Measurements from ENCODE around the gene AUNIP.

The AUNIP gene

DNA sequence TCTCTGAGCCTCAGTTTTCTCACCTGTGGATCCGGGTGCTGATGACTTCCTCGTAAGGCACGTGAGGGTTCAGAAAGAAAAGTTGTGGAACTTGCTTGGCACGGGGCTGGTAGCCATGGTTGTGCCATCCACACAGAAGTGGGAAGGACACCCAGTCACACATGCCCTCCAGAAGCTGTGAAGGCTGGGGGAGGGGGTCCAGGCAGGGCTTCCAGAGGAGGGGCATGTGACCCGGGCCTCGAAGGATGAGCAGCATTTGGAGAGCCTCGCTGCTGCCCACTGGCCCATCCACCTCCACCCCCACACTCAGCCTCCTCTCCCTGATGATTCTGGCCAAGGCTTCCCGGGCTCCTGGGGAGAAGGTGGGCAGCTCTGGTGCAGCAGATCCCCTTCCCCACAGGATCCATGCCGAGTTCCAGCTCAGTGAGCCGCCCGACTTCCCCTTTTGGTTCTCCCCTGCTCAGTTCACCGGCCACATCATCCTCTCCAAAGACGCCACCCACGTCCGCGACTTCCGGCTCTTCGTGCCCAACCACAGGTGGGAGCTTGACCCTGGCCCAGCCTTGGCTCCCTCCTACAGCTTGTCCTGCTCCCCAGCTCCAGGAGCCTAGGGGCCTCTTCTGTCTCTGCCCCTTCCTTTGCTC lies 49.9 kb downstream of the AUNIP start:
- no peak for DNase-seq (ENCODE audit: low read depth in 3 of 3)

DNA sequence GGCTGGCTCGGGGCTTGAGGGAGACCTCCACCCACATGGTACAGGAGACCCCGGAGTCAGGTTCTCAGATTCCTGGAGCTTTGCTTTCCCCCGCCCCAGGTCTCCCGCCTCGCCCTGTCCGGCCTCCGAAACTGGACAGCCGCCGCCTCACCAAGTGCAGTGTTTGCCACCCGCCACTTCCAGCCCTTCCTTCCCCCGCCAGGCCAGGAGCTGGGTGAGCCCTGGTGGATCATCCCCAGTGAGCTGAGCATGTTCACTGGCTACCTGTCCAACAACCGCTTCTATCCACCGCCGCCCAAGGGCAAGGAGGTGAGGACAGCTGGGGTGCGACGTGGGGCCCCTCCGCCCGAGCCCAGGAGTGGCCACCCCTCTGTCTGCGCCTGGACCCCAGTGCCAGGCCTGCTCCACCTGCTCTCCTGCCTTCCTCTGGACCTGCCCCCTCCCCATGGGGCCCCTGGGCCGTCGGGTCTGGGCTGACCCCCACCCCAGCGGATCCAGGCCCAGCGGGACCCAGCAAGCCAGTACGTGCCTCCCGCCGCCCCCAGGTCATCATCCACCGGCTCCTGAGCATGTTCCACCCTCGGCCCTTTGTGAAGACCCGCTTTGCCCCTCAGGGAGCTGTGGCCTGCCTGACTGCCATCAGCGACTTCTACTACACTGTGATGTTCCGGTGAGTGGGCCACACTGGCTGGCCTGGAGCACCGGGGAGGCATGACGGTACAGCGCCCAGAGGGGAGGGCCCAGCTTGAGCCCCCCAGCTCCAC lies 50.6 kb downstream of the AUNIP start:
- DNase-seq (ENCODE audit: low read depth in 3 of 3): no peak

DNA sequence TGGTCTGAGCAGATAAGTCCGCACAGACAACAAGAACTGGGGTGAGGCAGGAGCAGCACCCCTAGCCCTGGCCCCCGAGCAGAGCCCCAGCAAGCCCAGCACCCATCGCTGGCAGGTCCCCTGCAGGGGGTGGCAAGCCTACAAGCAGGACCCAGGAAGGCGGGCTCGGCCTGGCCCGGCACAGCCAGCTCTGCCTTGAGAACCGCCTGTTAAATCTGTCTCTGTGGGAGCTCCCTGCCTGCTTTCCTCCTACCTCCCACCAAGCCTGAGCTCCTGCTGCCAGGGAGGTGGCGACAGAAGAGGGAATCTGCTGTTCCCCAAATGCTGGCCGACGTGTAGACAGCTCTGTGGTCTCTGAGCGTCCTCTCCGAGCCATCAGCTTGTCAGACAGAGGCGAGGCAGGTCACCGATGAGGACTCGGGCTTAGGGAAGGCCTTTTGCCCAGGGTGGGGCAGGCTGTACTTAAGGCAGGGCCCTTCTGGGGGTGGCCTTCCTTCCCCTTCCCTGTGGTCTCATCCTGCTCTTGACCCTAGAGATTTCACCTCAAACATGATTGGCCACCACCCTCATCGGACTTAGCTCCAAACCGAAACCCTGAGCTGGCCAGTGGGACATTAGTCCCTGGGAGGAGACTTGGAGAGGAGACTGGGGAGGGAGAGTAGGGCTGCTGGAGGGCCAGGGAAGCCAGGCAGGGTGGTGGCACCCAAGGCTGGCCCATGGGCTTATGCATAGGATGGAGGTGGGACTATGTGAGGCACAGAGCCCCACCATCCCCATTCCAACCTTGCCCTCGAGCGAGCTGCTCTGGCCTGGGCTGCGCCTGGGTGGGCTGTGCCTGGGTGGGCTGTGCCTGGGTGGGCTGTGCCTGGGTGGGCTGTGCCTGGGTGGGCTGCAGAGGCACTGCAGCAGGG lies 51.5 kb downstream of the AUNIP start:
- no peak for DNase-seq (ENCODE audit: low read depth in 3 of 3)

DNA sequence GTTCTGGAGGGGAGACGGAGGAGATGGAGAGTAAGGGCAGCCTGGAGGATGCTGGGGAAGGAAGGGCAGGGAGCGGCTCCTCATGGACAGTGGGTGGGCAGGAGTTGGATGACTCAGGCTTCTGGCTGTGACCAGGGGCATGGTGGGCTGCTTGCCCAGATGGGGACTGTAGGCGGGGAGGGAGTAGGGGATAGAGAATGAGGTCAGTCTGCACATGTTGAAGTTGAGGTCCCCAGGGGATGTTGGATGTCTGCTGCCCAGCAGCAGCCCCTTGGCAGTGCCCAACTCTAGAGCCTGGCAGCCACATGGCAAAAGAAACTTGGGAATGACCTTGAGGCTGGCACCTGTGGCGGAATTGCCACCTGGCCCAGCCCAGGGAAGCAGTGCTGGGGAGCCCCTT lies 52.8 kb downstream of the AUNIP start:
- DNase-seq (ENCODE audit: low read depth in 3 of 3): no peak

- DNase-seq (ENCODE audit: low read depth in 3 of 3): no peak
Measured at GRCh38 chr1:25805863-25806225, 53.4 kb downstream of the AUNIP start.

GRCh38 chr1:25804964-25805862 lies 54.0 kb downstream of the AUNIP start:
- DNase-seq (ENCODE audit: low read depth in 3 of 3): no peak

DNA sequence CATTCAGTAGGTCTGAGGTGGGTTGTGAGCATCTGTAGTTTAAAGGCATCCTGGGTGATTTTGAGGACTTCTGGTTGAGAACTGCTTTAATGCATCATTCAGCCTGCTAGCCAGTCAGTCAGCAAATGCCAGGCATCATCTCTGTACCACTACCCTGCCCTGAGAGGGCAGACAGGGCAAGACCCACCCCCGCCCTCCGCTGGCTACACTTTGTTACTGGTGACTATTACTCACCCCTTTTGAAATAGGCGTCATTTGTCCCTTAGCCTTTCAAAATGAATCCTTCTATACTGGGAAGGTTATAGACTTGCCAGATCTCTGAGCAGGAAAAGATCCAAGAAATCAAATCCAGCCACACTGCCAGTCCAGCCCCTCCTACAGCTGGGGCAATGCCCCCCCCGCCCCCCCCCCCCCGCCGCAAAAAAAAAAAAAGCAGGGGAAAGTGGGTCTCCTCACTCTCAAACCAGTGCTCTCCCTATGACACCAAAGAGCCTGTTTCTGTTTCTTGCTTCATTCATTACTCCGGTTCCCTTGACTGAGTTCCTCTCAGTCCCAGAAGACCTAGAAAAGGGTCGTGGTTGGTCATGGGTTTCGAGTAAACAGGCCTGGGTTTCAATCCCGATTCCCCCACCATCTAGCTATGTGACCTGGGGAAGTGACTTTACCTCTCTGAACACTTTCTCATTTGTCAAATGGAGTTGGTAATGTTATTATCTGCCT lies 54.9 kb downstream of the AUNIP start:
- DNase-seq (ENCODE audit: low read depth in 3 of 3): no peak

- no peak for DNase-seq (ENCODE audit: low read depth in 3 of 3)
Measured at GRCh38 chr1:25803368-25803767, 55.9 kb downstream of the AUNIP start.

- DNase-seq (ENCODE audit: low read depth in 3 of 3): no peak
Measured at GRCh38 chr1:25802915-25803314, 56.3 kb downstream of the AUNIP start.

DNA sequence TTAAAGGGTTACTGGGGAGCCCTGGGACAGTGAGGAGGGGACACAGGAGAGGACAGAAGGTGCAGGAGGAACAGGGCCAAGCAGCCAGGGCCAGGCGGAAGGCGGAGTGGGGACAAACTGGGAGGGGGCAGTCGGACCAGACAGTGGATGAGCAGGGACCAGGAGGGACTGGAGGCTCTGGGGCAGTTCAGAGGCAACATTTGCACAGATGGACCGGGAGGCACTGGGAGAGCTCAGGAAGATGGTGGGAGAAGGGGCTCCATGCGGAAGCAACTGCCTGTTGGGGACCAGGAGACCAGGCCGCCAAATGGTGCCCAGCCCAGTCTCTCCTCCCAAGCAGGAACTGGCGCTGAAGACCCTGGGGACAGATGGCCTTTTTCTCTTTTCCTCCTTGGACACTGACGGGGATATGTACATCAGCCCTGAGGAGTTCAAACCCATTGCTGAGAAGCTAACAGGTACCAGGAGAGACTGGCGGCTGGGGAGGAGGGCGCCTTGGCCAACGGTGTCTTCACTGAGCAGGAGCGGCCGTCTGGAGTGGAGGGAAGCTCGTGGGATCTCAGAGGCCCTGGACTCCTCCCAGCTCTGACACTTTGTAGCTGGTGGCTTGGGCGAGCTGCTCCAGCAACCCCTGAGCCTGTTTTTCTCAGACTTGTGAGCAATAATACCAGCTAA lies 58.4 kb downstream of the AUNIP start:
- no peak for DNase-seq (ENCODE audit: low read depth in 3 of 3)

GRCh38 chr1:25799935-25800702 lies 59.1 kb downstream of the AUNIP start, which contains the start of gene SELENON:
TSS of gene SELENON (plus strand) at chr1:25800193. CDS start at chr1:25800231, 38 bp downstream.
- DNase-seq (ENCODE audit: low read depth in 3 of 3): peak in 1 of 3 experiments; percentile 35

GRCh38 chr1:25799352-25799934 lies 59.8 kb downstream of the AUNIP start:
- no peak for DNase-seq (ENCODE audit: low read depth in 3 of 3)

DNA sequence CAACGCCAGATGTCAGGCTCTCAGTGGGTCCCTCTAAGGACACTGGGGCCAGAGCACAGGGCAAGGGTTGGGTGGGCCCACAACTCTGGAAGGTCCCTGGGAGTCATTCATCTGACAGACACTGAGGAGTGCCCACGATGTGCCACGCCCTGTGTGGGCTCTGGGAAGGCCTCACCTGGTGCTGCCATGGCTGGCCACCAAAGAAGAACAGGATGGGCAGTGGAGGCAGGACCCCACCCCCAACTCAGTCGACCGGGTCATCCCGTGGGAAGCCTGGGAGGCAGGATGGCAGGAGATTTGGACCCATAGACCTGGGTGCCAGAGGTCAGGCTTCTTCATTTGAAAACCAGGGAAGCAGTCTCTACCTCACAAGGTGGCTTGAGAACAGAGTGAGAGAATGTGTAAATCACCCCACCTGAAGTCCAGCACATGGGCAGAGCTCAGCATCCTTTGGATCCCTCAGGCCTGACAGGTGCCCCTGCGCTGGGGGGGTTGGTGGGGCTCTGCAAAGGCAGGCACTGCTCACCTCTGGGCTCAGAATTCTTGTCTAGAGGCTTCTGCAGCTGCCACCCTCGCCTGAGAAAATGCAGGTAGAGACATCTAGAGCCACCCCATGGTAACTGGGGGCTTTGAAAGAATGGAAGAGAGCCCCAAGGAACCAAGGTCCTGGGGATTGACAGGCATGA lies 60.4 kb downstream of the AUNIP start:
- DNase-seq (ENCODE audit: low read depth in 3 of 3): no peak

DNA sequence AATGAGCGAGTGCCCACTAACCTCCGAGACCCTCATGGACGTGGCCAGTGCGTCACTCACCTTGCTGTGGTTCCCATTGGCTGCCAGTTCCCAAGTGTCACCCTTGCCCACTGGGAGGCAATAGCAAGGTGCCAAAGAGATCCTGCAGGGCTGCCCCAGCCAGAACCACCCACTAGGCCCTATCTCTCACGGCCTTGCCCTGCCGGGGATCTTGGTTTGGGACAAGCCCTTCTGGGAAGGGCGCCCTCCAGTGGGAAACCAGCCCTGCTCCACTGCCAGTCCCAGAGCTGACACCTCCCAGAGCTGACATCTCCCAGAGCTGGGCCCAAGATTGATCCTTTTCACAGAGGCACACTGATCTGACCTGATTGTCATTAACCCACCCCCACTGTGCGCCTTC lies 61.3 kb downstream of the AUNIP start:
- DNase-seq (ENCODE audit: low read depth in 3 of 3): no peak

GRCh38 chr1:25796811-25797458 lies 62.3 kb downstream of the AUNIP start:
- DNase-seq (ENCODE audit: low read depth in 3 of 3): peak; percentile 69 to 77 (median 73)

GRCh38 chr1:25795946-25796810 lies 63.1 kb downstream of the AUNIP start:
- DNase-seq (ENCODE audit: low read depth in 3 of 3): no peak

DNA sequence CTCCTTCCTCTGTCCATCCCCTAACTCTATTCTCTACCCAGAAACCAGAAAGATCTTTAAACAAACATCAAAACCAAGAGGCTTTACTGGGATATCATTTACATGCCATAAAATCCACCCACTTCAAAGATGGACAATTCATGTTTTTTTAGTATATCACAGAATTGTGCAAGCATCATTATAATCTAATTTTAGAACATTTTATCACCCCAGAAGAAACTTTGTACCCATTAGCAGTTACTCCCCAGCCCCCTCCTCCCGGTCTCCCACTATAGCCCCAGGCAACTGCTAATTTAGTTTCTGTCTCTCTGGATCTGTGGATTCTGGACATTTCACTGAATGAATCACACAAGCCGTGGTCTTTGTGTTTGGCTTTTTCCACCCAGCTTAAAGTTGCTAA lies 64.0 kb downstream of the AUNIP start:
- no peak for DNase-seq (ENCODE audit: low read depth in 3 of 3)
